Testis (tissue), 2 donors: Measurements from ENCODE around the gene KLHL40.

Source experiments
- CTCF ChIP-seq, 3 experiments: fragments of 450-650 bp in 2 of 3; fragments of 200-600 bp in 1 of 3; sonication (generic) in 1 of 3; IDR thresholded peaks; one replicate each; pipeline ENCODE4 v1.5.1; 2016 to 2019; ENCODE audit warnings: antibody characterized with exemption in 3 of 3, mild to moderate bottlenecking in 2 of 3, moderate library complexity in 1 of 3
- POLR2A ChIP-seq: fragments of 450-650 bp; IDR thresholded peaks from one replicate; pipeline ENCODE4 v1.6.1; 2017; ENCODE audit warnings: antibody characterized with exemption, mild to moderate bottlenecking, moderate library complexity

- no peak for TF ChIP-seq CTCF (IDR thresholded peaks at IDR 0.05)
- no peak for TF ChIP-seq POLR2A
Observed at GRCh38 chr3:42731476-42732195, 46.3 kb downstream of the KLHL40 start.
